Mammary epithelial cell (primary cell): ENCODE measurements around the gene TOE1.

Experiments
- EZH2 ChIP-seq: IDR thresholded peaks from 2 replicates; pipeline ENCODE4 v1.6.1; 2012; ENCODE audit warnings: low read length, inconsistent platforms, borderline replicate concordance
- TF ChIP-seq, protein P1 (sequence below), 2 donors: IDR thresholded peaks in 1 of 2; conservative IDR thresholded peaks in 1 of 2; 2 replicates each; pipeline ENCODE4 v1.5.1; 2011 to 2012; ENCODE audit warnings: inconsistent platforms in 2 of 2, low read length in 2 of 2, mild to moderate bottlenecking in 2 of 2, control low read depth in 1 of 2, low read depth in 1 of 2; ENCODE audit not compliant: insufficient read depth in 1 of 2; ENCODE audit errors: extremely low read depth in 1 of 2

DNA sequence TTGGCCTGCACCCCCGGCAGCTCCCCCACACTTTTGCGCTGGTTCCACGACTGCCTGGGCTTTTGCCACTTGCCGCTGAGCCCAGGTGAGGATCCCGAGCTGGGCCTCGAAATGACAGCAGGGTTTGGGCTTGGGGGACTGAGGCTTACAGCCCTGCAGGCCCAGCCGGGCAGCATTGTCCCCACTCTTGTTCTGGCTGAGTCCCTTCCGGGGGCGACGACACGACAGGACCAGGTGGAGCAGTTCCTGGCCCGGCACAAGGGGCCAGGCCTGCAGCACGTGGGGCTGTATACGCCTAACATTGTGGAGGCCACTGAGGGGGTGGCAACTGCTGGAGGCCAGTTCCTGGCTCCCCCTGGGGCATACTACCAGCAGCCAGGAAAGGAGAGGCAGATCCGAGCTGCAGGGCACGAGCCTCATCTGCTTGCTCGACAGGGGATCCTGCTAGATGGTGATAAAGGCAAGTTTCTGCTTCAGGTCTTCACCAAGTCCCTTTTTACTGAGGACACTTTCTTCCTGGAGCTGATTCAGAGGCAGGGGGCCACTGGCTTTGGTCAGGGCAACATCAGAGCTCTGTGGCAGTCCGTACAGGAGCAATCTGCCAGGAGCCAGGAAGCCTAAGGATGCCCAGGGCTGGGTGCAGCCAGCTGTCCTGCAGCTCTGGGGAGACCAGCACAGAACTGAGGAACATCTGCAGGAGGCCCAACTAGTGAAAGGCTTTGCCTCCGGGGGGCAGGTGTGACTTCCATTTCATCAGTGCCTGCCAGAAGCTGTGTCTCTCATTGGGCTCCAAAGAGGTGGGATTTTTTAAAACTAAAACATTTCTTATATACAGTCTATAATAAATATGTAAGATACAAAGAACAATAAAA, 12.1 kb upstream of the TOE1 start:
- no peak for TF ChIP-seq EZH2
- TF ChIP-seq, protein P1, sequence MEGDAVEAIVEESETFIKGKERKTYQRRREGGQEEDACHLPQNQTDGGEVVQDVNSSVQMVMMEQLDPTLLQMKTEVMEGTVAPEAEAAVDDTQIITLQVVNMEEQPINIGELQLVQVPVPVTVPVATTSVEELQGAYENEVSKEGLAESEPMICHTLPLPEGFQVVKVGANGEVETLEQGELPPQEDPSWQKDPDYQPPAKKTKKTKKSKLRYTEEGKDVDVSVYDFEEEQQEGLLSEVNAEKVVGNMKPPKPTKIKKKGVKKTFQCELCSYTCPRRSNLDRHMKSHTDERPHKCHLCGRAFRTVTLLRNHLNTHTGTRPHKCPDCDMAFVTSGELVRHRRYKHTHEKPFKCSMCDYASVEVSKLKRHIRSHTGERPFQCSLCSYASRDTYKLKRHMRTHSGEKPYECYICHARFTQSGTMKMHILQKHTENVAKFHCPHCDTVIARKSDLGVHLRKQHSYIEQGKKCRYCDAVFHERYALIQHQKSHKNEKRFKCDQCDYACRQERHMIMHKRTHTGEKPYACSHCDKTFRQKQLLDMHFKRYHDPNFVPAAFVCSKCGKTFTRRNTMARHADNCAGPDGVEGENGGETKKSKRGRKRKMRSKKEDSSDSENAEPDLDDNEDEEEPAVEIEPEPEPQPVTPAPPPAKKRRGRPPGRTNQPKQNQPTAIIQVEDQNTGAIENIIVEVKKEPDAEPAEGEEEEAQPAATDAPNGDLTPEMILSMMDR (conservative IDR thresholded peaks at IDR 0.05 in 1 of 2, IDR thresholded peaks at IDR 0.05 in 1 of 2; ENCODE audit: extremely low read depth in 1 of 2, insufficient read depth in 1 of 2, low read depth in 1 of 2, low read length in 2 of 2), result no peak
